CD4-positive, alpha-beta memory T cell (primary cell): Measurements from ENCODE around the gene NRXN3. TPM values are rescaled to one million over a fixed set of nuclear protein-coding genes. Genes with fewer than 3 reads are reported as not detected.

Source experiments
- CTCF ChIA-PET: fragments of 350-600 bp; sonication (Branson Sonifier 250); formaldehyde crosslinking; loops from one replicate; lab custom pipeline; 2021; ENCODE audit warnings: inconsistent platforms; ENCODE audit not compliant: partially characterized antibody; lab: Charles Lee
- POLR2A ChIA-PET: fragments of 350-600 bp; sonication (Branson Sonifier 250); formaldehyde crosslinking; loops from one replicate; lab custom pipeline; 2021; ENCODE audit not compliant: partially characterized antibody; lab: Charles Lee
- DNase-seq, 5 donors: peaks; one replicate each; pipeline versions ENCODE4 v3.0.0 to v3.0.0-alpha.2; 2020 to 2022; ENCODE audit warnings: mixed read lengths in 1 of 5
- H3K27ac ChIP-seq: one replicate; pipeline ENCODE4 v1.7.0; 2013; ENCODE audit warnings: low read depth, low read length
- H3K27me3 ChIP-seq: 2 replicates; pipeline ENCODE4 v1.7.0; 2013; ENCODE audit warnings: mild to moderate bottlenecking, low read length, moderate library complexity; ENCODE audit not compliant: insufficient read depth
- H3K36me3 ChIP-seq: 2 replicates; pipeline ENCODE4 v1.7.0; 2013; ENCODE audit warnings: mild to moderate bottlenecking, low read length, moderate library complexity; ENCODE audit not compliant: insufficient read depth
- H3K4me1 ChIP-seq: 2 replicates; pipeline ENCODE4 v1.7.0; 2013; ENCODE audit warnings: mild to moderate bottlenecking, low read length, moderate library complexity; ENCODE audit not compliant: insufficient read depth
- H3K4me3 ChIP-seq, 2 donors: one replicate each; pipeline ENCODE4 v1.7.0; 2013; ENCODE audit warnings: low read length in 2 of 2, mild to moderate bottlenecking in 1 of 2
- H3K9me3 ChIP-seq, 2 donors: one replicate each; pipeline ENCODE4 v1.7.0; 2013; ENCODE audit warnings: low read length in 2 of 2, control low read depth in 1 of 2; ENCODE audit not compliant: control insufficient read depth in 1 of 2
- H3K27ac Mint-ChIP-seq, 7 donors: one replicate each; pipeline ENCODE4 v1.8.0; 2020 to 2021; ENCODE audit warnings: mixed read lengths in 7 of 7, mild to moderate bottlenecking in 6 of 7, inconsistent platforms in 3 of 7, moderate library complexity in 3 of 7
- H3K27me3 Mint-ChIP-seq, 2 donors: one replicate each; pipeline ENCODE4 v1.8.0; 2020 to 2021; ENCODE audit warnings: mixed read lengths in 2 of 2
- H3K36me3 Mint-ChIP-seq, 2 donors: one replicate each; pipeline ENCODE4 v1.8.0; 2020 to 2021; ENCODE audit warnings: mixed read lengths in 2 of 2, inconsistent platforms in 1 of 2, mild to moderate bottlenecking in 1 of 2
- H3K4me1 Mint-ChIP-seq, 4 donors: one replicate each; pipeline ENCODE4 v1.8.0; 2020 to 2021; ENCODE audit warnings: mixed read lengths in 4 of 4, mild to moderate bottlenecking in 1 of 4
- H3K4me3 Mint-ChIP-seq, 8 donors: one replicate each; pipeline ENCODE4 v1.8.0; 2020 to 2021; ENCODE audit warnings: mixed read lengths in 8 of 8, mild to moderate bottlenecking in 7 of 8, moderate library complexity in 6 of 8, inconsistent platforms in 3 of 8
- H3K9me3 Mint-ChIP-seq, 8 donors: one replicate each; pipeline ENCODE4 v1.8.0; 2020 to 2021; ENCODE audit warnings: mixed read lengths in 8 of 8, mild to moderate bottlenecking in 5 of 8, inconsistent platforms in 3 of 8, moderate library complexity in 1 of 8
- intact Hi-C: fragments of 100-400 bp; cut with micrococcal nuclease; formaldehyde crosslinking; loops from one replicate; pipeline ENCODE4 v1.15.1; 2023
- polyA plus RNA-seq, 2 donors: library from polyadenylated mRNA; unstranded; fragments of 300-500 nt; fragmentation: Illumina TruSeq; gene quantifications; one replicate each; pipeline ENCODE4 v1.2.3, GENCODE V29; 2021
- total RNA-seq, 2 experiments: library from RNA; stranded (reverse); gene quantifications; one replicate each; pipeline ENCODE4 v1.2.3, GENCODE V29; 2021

Gene NRXN3
- total RNA-seq (not detected), polyA plus RNA-seq (not detected)

- Mint-ChIP-seq H3K27me3 (peaks cover 6 to 10% of the 10 kb centered on the region in 2 donors), H3K36me3 (no peaks in the 10 kb centered on the region)
These were observed at the start of gene NRXN3 for GRCh38 chr14:78170203-78170602. TSS of gene NRXN3 (plus strand) at chr14:78170373. CDS start at chr14:78243094, 72,721 bp downstream.

GRCh38 chr14:78122436-78122835 lies 47.7 kb upstream of the NRXN3 start:
- Histone ChIP-seq H3K9me3 (no peaks in the 10 kb centered on the region), H3K4me1 (no peaks in the 10 kb centered on the region), H3K4me3 (no peak overlapping the region), H3K27ac (no peak overlapping the region), H3K36me3 (no peaks in the 10 kb centered on the region), H3K27me3 (no peaks in the 10 kb centered on the region)
- Mint-ChIP-seq H3K27me3 (peaks cover 3 to 7% of the 10 kb centered on the region in 2 donors), H3K4me3 (no peak overlapping the region), H3K9me3 (peaks cover 0 to 7% (median under 1%) of the 10 kb centered on the region in 8 donors), H3K27ac (no peak overlapping the region), H3K36me3 (no peaks in the 10 kb centered on the region), H3K4me1 (no peaks in the 10 kb centered on the region)
- CTCF ChIA-PET = no interaction called here
- intact Hi-C loops = no loop called here
- POLR2A ChIA-PET = no interaction called here
- DNase-seq = no peak

More at GRCh38 chr14:78170203-78170602, at the start of gene NRXN3:
- peaks cover 0 to 4% (median under 1%) of the 10 kb centered on the region in 8 donors for H3K9me3 Mint-ChIP-seq
- no peaks in the 10 kb centered on the region for H3K27me3 ChIP-seq
- no peak within 1 kb of the TSS for H3K4me3 Mint-ChIP-seq
- ChIA-PET CTCF (no interaction called here), POLR2A (no interaction called here)
- no peak within 1 kb of the TSS for H3K27ac Mint-ChIP-seq
- no peaks in the 10 kb centered on the region for H3K36me3 ChIP-seq
- DNase-seq = no peak
- H3K27ac ChIP-seq = no peak within 1 kb of the TSS
- intact Hi-C loops = no loop called here
- no peak within 1 kb of the TSS for H3K4me3 ChIP-seq
- no peaks in the 10 kb centered on the region for H3K4me1 ChIP-seq
- no peaks in the 10 kb centered on the region for H3K9me3 ChIP-seq
- H3K4me1 Mint-ChIP-seq = no peaks in the 10 kb centered on the region

GRCh38 chr14:78123650-78124253 lies 46.4 kb upstream of the NRXN3 start:
- H3K4me1 ChIP-seq = no peaks in the 10 kb centered on the region

DNA sequence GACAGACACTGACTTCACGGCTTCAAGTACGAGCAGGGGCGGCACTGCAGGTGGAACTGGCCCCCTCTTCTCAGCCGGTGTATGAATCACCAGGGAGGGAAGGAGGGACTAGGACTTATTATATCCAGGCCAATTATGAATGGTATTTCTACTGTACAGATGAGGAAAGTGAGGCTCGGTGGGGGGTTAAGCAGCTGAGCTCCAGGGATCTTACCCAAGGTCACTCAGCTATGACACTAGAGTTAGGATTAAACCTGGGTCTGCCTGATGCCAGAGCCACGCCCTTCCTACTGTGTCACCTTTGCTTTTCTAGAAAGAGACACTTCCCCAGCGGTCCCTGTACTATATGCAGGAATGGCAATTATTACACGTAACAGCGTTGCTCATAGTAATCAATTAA lies 42.2 kb upstream of the NRXN3 start:
- peaks cover 3 to 5% of the 10 kb centered on the region in 2 donors for H3K27me3 Mint-ChIP-seq
- H3K9me3 Mint-ChIP-seq = peaks cover 0 to 7% (median 0%) of the 10 kb centered on the region in 8 donors

More at GRCh38 chr14:78123650-78124253, 46.4 kb upstream of the NRXN3 start:
- ChIA-PET CTCF (no interaction called here), POLR2A (no interaction called here)
- H3K9me3 Mint-ChIP-seq = peaks cover 0 to 7% (median under 1%) of the 10 kb centered on the region in 8 donors
- H3K27ac ChIP-seq = no peak overlapping the region
- H3K4me1 Mint-ChIP-seq = no peaks in the 10 kb centered on the region
- H3K4me3 Mint-ChIP-seq = no peak overlapping the region
- no peak overlapping the region for H3K4me3 ChIP-seq
- intact Hi-C loops = no loop called here
- H3K27me3 ChIP-seq = no peaks in the 10 kb centered on the region
- H3K36me3 ChIP-seq = no peaks in the 10 kb centered on the region
- peaks cover 3 to 7% of the 10 kb centered on the region in 2 donors for H3K27me3 Mint-ChIP-seq
- H3K9me3 ChIP-seq = no peaks in the 10 kb centered on the region
- peak overlapping the region in 1 of 7 donors; percentile 0 for H3K27ac Mint-ChIP-seq
- no peak for DNase-seq
- H3K36me3 Mint-ChIP-seq = no peaks in the 10 kb centered on the region

DNA sequence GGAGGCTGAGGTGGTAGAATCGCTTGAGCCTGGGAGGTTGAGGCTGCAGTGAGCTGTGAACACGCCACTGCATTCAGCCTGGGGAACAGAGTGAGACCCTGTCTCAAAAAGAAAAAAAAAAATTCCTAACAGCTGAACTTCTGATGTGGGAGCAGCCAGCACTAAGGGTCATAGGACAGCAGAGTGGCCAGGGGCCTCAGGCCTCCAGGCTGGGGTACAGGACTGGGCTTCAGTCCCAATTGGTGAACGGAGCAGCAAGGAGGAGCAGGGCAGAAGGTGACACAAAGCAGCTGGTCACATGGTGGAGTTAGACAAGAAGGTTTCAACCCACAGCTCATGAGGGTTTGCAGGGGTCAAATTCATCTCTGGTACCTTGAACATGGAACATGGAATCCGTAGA lies 40.8 kb upstream of the NRXN3 start:
- H3K27me3 ChIP-seq = no peaks in the 10 kb centered on the region
- intact Hi-C loops = no loop called here
- H3K4me3 Mint-ChIP-seq = no peak overlapping the region
- peaks cover 0 to 7% (median 0%) of the 10 kb centered on the region in 8 donors for H3K9me3 Mint-ChIP-seq
- no peaks in the 10 kb centered on the region for H3K4me1 Mint-ChIP-seq
- no peak for DNase-seq
- no peaks in the 10 kb centered on the region for H3K4me1 ChIP-seq
- no peak overlapping the region for H3K27ac Mint-ChIP-seq
- H3K36me3 Mint-ChIP-seq = no peaks in the 10 kb centered on the region
- no peak overlapping the region for H3K27ac ChIP-seq
- H3K9me3 ChIP-seq = no peaks in the 10 kb centered on the region
- no peak overlapping the region for H3K4me3 ChIP-seq
- ChIA-PET POLR2A (no interaction called here), CTCF (no interaction called here)
- no peaks in the 10 kb centered on the region for H3K36me3 ChIP-seq
- peaks cover 0 to 5% of the 10 kb centered on the region in 2 donors for H3K27me3 Mint-ChIP-seq

More for the DNA sequence above, 42.2 kb upstream of the NRXN3 start:
- CTCF ChIA-PET = no interaction called here
- H3K4me3 Mint-ChIP-seq = no peak overlapping the region
- Histone ChIP-seq H3K4me3 (no peak overlapping the region), H3K27ac (no peak overlapping the region), H3K4me1 (no peaks in the 10 kb centered on the region), H3K9me3 (no peaks in the 10 kb centered on the region), H3K36me3 (no peaks in the 10 kb centered on the region), H3K27me3 (no peaks in the 10 kb centered on the region)
- no peak for DNase-seq
- no peak overlapping the region for H3K27ac Mint-ChIP-seq
- H3K36me3 Mint-ChIP-seq = no peaks in the 10 kb centered on the region
- POLR2A ChIA-PET = no interaction called here
- H3K4me1 Mint-ChIP-seq = no peaks in the 10 kb centered on the region
- intact Hi-C loops = no loop called here

DNA sequence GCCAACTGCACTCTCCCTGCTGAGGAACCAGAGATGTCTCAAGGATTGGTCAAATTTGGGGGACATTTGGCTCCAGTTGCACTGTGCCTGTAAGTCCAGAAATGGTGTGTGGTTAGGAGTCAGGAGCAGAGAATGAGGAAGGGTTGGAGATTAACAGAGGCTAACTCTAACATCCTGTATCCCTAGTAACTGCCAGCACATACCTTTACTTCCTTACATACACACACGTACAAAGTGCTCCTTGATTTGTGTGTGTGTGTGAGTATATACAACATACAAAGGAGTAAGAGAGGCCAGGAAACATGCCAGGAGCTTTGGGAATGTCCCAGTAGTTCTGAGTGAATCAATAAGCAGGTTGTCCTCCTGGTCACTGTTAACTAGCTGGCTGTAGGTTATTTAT lies 39.8 kb upstream of the NRXN3 start:
- Mint-ChIP-seq H3K27me3 (peaks cover 2 to 3% of the 10 kb centered on the region in 2 donors), H3K9me3 (peaks cover 0 to 6% (median 0%) of the 10 kb centered on the region in 8 donors), H3K4me3 (no peak overlapping the region), H3K4me1 (no peaks in the 10 kb centered on the region), H3K27ac (no peak overlapping the region), H3K36me3 (no peaks in the 10 kb centered on the region)
- no peaks in the 10 kb centered on the region for H3K27me3 ChIP-seq
- H3K36me3 ChIP-seq = no peaks in the 10 kb centered on the region
- ChIA-PET CTCF (no interaction called here), POLR2A (no interaction called here)
- no peak overlapping the region for H3K27ac ChIP-seq
- no peak overlapping the region for H3K4me3 ChIP-seq
- DNase-seq = no peak
- intact Hi-C loops = no loop called here
- H3K9me3 ChIP-seq = no peaks in the 10 kb centered on the region
- H3K4me1 ChIP-seq = no peaks in the 10 kb centered on the region

GRCh38 chr14:78131201-78131600 lies 39.0 kb upstream of the NRXN3 start:
- intact Hi-C loops = no loop called here
- no peaks in the 10 kb centered on the region for H3K27me3 ChIP-seq
- peaks cover 2 to 4% of the 10 kb centered on the region in 2 donors for H3K27me3 Mint-ChIP-seq
- no peak overlapping the region for H3K4me3 Mint-ChIP-seq
- H3K4me1 ChIP-seq = no peaks in the 10 kb centered on the region
- no peak for DNase-seq
- H3K4me3 ChIP-seq = no peak overlapping the region
- H3K9me3 ChIP-seq = no peaks in the 10 kb centered on the region
- H3K27ac Mint-ChIP-seq = no peak overlapping the region
- H3K9me3 Mint-ChIP-seq = peaks cover 0 to 6% (median 0%) of the 10 kb centered on the region in 8 donors
- no peaks in the 10 kb centered on the region for H3K36me3 Mint-ChIP-seq
- ChIA-PET POLR2A (no interaction called here), CTCF (no interaction called here)
- no peaks in the 10 kb centered on the region for H3K36me3 ChIP-seq
- H3K27ac ChIP-seq = no peak overlapping the region
- no peaks in the 10 kb centered on the region for H3K4me1 Mint-ChIP-seq
